ENCODE measurements around the gene MACROD2. TPM values are rescaled to one million over a fixed set of nuclear protein-coding genes. Genes with fewer than 3 reads are reported as not detected.
A peak's percentile ranks its signal among the peaks of the same experiment; 100 is the strongest.

Gene MACROD2
- total and polyA plus RNA-seq, 4 donors, result 13.0 to 67.1 (median 20.7) TPM

- Histone ChIP-seq H3K4me1 (ENCODE audit: control insufficient read depth in 5 of 5, insufficient read depth in 5 of 5, low read length in 5 of 5) (no peaks in the 10 kb centered on the region), H3K4me3 (no peak overlapping the region), H3K27ac (ENCODE audit: low read depth in 1 of 2, low read length in 1 of 2) (no peak overlapping the region), H3K9ac (ENCODE audit: insufficient read depth in 1 of 2, low read length in 2 of 2) (no peak overlapping the region), H3K36me3 (ENCODE audit: control insufficient read depth in 4 of 4, insufficient read depth in 4 of 4, low read length in 4 of 4) (no peaks in the 10 kb centered on the region), H3K9me3 (ENCODE audit: control insufficient read depth in 4 of 4, insufficient read depth in 3 of 4, low read length in 3 of 4) (peaks cover 0 to 8% (median 0%) of the 10 kb centered on the region in 4 donors), H3K27me3 (ENCODE audit: control insufficient read depth in 3 of 3, insufficient read depth in 3 of 3, low read length in 2 of 3) (no peaks in the 10 kb centered on the region)
- ATAC-seq (ENCODE audit: insufficient read depth, low FRiP score) (no peak), DNase-seq (no peak)
- no peak for TF ChIP-seq CTCF (IDR thresholded peaks at IDR 0.05; ENCODE audit: control extremely low read depth, extremely low read depth)
- WGBS, 2 donors, result 82 to 83% methylated on average over 3 of the region's 3 CpGs
Measured at GRCh38 chr20:14568225-14568624, 572.9 kb downstream of the MACROD2 start.

DNA sequence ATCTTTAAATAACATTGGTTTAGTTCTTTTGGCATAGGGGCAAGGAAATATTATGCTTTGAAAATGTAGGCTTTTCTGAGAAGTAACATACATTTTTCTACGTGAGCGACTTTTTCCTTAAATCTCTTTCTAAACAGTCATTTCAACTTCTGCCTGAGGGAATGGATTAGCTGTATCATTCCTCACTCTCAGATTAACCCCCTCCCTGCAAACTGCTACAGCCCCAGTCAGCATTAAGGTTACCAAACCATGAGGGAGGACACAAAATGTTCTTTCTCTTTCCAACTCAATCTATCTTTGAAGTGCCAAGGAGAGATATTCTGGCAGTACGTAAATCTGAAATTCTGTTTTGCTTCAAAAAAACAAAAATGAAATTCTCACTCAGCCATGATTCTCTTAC is 573.4 kb downstream of the MACROD2 start:
- DNase-seq, result no peak
- no peak overlapping the region for H3K4me3 ChIP-seq
- H3K4me1 ChIP-seq (ENCODE audit: control insufficient read depth in 5 of 5, insufficient read depth in 5 of 5, low read length in 5 of 5), result no peaks in the 10 kb centered on the region
- no peak overlapping the region for H3K9ac ChIP-seq (ENCODE audit: insufficient read depth in 1 of 2, low read length in 2 of 2)
- peaks cover 0 to 8% (median 0%) of the 10 kb centered on the region in 4 donors for H3K9me3 ChIP-seq (ENCODE audit: control insufficient read depth in 4 of 4, insufficient read depth in 3 of 4, low read length in 3 of 4)
- TF ChIP-seq CTCF (IDR thresholded peaks at IDR 0.05; ENCODE audit: control extremely low read depth, extremely low read depth), result no peak
- no peak for ATAC-seq (ENCODE audit: insufficient read depth, low FRiP score)
- no peaks in the 10 kb centered on the region for H3K36me3 ChIP-seq (ENCODE audit: control insufficient read depth in 4 of 4, insufficient read depth in 4 of 4, low read length in 4 of 4)
- no peaks in the 10 kb centered on the region for H3K27me3 ChIP-seq (ENCODE audit: control insufficient read depth in 3 of 3, insufficient read depth in 3 of 3, low read length in 2 of 3)
- H3K27ac ChIP-seq (ENCODE audit: low read depth in 1 of 2, low read length in 1 of 2), result no peak overlapping the region
- 76 to 84% methylated on average over 3 of the region's 3 CpGs for WGBS, 2 donors

DNA sequence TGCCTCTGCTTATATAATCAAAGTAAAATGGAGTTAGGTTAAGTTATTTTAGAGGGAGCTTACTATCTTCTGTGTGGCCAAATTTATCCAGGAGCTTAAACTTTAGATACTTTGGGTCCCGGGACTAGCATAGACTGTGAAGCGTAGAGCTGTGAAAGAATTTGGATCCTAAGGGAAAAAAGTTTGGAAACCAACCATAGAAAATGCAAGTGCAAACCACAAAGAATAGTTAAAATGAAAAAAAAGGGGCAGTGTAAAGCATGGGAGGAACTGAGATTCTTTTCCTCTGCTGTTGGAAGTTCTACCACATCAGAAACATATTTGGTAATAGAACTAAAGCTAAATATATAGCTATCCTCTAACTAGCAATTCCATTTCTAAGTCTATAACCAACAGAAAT is 574.3 kb downstream of the MACROD2 start:
- no peak overlapping the region for H3K27ac ChIP-seq (ENCODE audit: low read depth in 1 of 2, low read length in 1 of 2)
- no peaks in the 10 kb centered on the region for H3K4me1 ChIP-seq (ENCODE audit: control insufficient read depth in 5 of 5, insufficient read depth in 5 of 5, low read length in 5 of 5)
- no peaks in the 10 kb centered on the region for H3K36me3 ChIP-seq (ENCODE audit: control insufficient read depth in 4 of 4, insufficient read depth in 4 of 4, low read length in 4 of 4)
- no peaks in the 10 kb centered on the region for H3K27me3 ChIP-seq (ENCODE audit: control insufficient read depth in 3 of 3, insufficient read depth in 3 of 3, low read length in 2 of 3)
- TF ChIP-seq CTCF (IDR thresholded peaks at IDR 0.05; ENCODE audit: control extremely low read depth, extremely low read depth), result no peak
- H3K9ac ChIP-seq (ENCODE audit: insufficient read depth in 1 of 2, low read length in 2 of 2), result no peak overlapping the region
- no peak overlapping the region for H3K4me3 ChIP-seq
- 86 to 87% methylated on average over 2 of the region's 2 CpGs for WGBS, 2 donors
- peaks cover 0 to 8% (median 1%) of the 10 kb centered on the region in 4 donors for H3K9me3 ChIP-seq (ENCODE audit: control insufficient read depth in 4 of 4, insufficient read depth in 3 of 4, low read length in 3 of 4)
- DNase-seq (no peak), ATAC-seq (ENCODE audit: insufficient read depth, low FRiP score) (no peak)

- H3K4me3 ChIP-seq, result no peak overlapping the region
- no peaks in the 10 kb centered on the region for H3K27me3 ChIP-seq (ENCODE audit: control insufficient read depth in 3 of 3, insufficient read depth in 3 of 3, low read length in 2 of 3)
- DNase-seq, result peak in 1 of 3 donors; percentile 31
- WGBS, 2 donors, result 62 to 79% methylated on average over 2 of the region's 2 CpGs
- H3K9me3 ChIP-seq (ENCODE audit: control insufficient read depth in 4 of 4, insufficient read depth in 3 of 4, low read length in 3 of 4), result peaks cover 0 to 5% (median 1%) of the 10 kb centered on the region in 4 donors
- H3K4me1 ChIP-seq (ENCODE audit: control insufficient read depth in 5 of 5, insufficient read depth in 5 of 5, low read length in 5 of 5), result no peaks in the 10 kb centered on the region
- no peak overlapping the region for H3K9ac ChIP-seq (ENCODE audit: insufficient read depth in 1 of 2, low read length in 2 of 2)
- H3K36me3 ChIP-seq (ENCODE audit: control insufficient read depth in 4 of 4, insufficient read depth in 4 of 4, low read length in 4 of 4), result no peaks in the 10 kb centered on the region
- no peak for ATAC-seq (ENCODE audit: insufficient read depth, low FRiP score)
- H3K27ac ChIP-seq (ENCODE audit: low read depth in 1 of 2, low read length in 1 of 2), result no peak overlapping the region
- TF ChIP-seq CTCF (IDR thresholded peaks at IDR 0.05; ENCODE audit: control extremely low read depth, extremely low read depth), result no peak
Measured at GRCh38 chr20:14570811-14571210, 575.5 kb downstream of the MACROD2 start.

All from lung (tissue), 12 donors.